Keratinocyte (primary cell): ENCODE measurements around the gene NBPF20.
"Not testable (repeated sequence)": the region's sequence is repeated elsewhere in the genome, so short reads cannot be mapped to it uniquely, and the experiment has no call there.

Experiments used
- EZH2 ChIP-seq: IDR thresholded peaks from one replicate; pipeline ENCODE4 v1.6.1; 2012; ENCODE audit warnings: inconsistent platforms, mild to moderate bottlenecking, low read length, moderate library complexity
- TF ChIP-seq, protein P1 (sequence below), 3 experiments: IDR thresholded peaks in 1 of 3; conservative IDR thresholded peaks in 1 of 3; optimal IDR thresholded peaks in 1 of 3; 2 replicates in 2 of 3; 3 replicates in 1 of 3; pipeline versions ENCODE3 to v1.5.1; 2011; ENCODE audit warnings: low read length in 3 of 3, mild to moderate bottlenecking in 3 of 3, moderate library complexity in 2 of 3, control low read depth in 1 of 3, inconsistent platforms in 1 of 3; ENCODE audit not compliant: insufficient read depth in 2 of 3; ENCODE audit errors: extremely low read depth in 1 of 3

DNA sequence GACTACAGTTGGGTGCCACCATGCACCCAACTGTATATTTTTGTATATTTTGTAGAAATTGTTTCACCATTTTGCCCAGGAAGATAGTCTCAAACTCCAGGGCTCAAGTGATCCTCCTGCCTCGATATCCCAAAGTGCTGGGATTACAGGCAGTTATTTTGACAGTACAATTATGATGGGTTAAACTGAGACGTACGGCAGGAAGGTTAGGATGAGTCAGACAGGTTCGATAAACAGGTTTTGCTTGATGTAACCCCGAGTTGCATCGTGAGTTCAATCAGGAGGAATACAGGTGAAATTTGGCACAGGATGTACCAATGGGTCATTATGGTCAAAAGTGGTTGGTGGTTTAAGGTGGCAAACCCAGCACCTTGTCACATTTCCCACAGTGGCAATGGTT lies 46.0 kb upstream of the NBPF20 start:
- TF ChIP-seq, protein P1, sequence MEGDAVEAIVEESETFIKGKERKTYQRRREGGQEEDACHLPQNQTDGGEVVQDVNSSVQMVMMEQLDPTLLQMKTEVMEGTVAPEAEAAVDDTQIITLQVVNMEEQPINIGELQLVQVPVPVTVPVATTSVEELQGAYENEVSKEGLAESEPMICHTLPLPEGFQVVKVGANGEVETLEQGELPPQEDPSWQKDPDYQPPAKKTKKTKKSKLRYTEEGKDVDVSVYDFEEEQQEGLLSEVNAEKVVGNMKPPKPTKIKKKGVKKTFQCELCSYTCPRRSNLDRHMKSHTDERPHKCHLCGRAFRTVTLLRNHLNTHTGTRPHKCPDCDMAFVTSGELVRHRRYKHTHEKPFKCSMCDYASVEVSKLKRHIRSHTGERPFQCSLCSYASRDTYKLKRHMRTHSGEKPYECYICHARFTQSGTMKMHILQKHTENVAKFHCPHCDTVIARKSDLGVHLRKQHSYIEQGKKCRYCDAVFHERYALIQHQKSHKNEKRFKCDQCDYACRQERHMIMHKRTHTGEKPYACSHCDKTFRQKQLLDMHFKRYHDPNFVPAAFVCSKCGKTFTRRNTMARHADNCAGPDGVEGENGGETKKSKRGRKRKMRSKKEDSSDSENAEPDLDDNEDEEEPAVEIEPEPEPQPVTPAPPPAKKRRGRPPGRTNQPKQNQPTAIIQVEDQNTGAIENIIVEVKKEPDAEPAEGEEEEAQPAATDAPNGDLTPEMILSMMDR (optimal IDR thresholded peaks at IDR 0.05 in 1 of 3, IDR thresholded peaks at IDR 0.05 in 1 of 3, conservative IDR thresholded peaks at IDR 0.05 in 1 of 3; ENCODE audit: extremely low read depth in 1 of 3, insufficient read depth in 2 of 3, low read length in 3 of 3) = not testable (repeated sequence)
- TF ChIP-seq EZH2 = not testable (repeated sequence)
